GM12878 (cell line): ENCODE data around the gene CCT4. TPM values are rescaled to one million over a fixed set of nuclear protein-coding genes. Genes with fewer than 3 reads are reported as not detected.

Source experiments
- ASH2L ChIP-seq: fragments of 300-600, 200-600 bp; sonication (generic); IDR thresholded peaks from 2 replicates; pipeline ENCODE4 v1.6.1; 2017; ENCODE audit warnings: low read depth, mild to moderate bottlenecking, borderline replicate concordance
- JUNB ChIP-seq: IDR thresholded peaks from 2 replicates; pipeline ENCODE4 v1.6.1; 2016; ENCODE audit warnings: antibody characterized with exemption, mild to moderate bottlenecking
- LARP7 ChIP-seq: fragments of 450-650 bp; IDR thresholded peaks from 2 replicates; pipeline ENCODE4 v1.6.1; 2017; ENCODE audit warnings: mild to moderate bottlenecking
- MEF2B ChIP-seq: fragments of 450-650 bp; IDR thresholded peaks from 2 replicates; pipeline ENCODE4 v1.6.1; 2018; ENCODE audit warnings: mild to moderate bottlenecking, moderate library complexity; ENCODE audit not compliant: partially characterized antibody, poor library complexity, severe bottlenecking
- NR2C1 ChIP-seq: fragments of 450-650 bp; IDR thresholded peaks from 2 replicates; pipeline ENCODE4 v1.6.1; 2017; ENCODE audit warnings: antibody characterized with exemption, mild to moderate bottlenecking, moderate library complexity
- PML ChIP-seq: IDR thresholded peaks from 2 replicates; pipeline ENCODE4 v1.6.1; 2012; ENCODE audit warnings: low read length, inconsistent platforms
- POLR2AphosphoS5 ChIP-seq: IDR thresholded peaks from 2 replicates; pipeline ENCODE4 v1.6.1; 2011; ENCODE audit warnings: mild to moderate bottlenecking, low read length, inconsistent platforms
- SMC3 ChIP-seq: IDR thresholded peaks from 2 replicates; pipeline ENCODE4 v1.6.1; 2011; ENCODE audit warnings: low read length, improper control_type of control experiment, borderline replicate concordance
- SP1 ChIP-seq: IDR thresholded peaks from one replicate; pipeline ENCODE4 v1.6.1; 2011; ENCODE audit warnings: low read depth, low read length
- SREBF1 ChIP-seq: IDR thresholded peaks from 2 replicates; pipeline ENCODE4 v1.6.1; 2012; ENCODE audit warnings: mild to moderate bottlenecking, low read length
- SUPT20H ChIP-seq: IDR thresholded peaks from 2 replicates; pipeline ENCODE4 v1.6.1; 2011; ENCODE audit warnings: low read depth, mild to moderate bottlenecking, low read length, moderate library complexity, borderline replicate concordance; ENCODE audit not compliant: control insufficient read depth
- TARDBP ChIP-seq: IDR thresholded peaks from 2 replicates; pipeline ENCODE4 v1.6.1; 2016; ENCODE audit warnings: borderline replicate concordance
- ZNF217 ChIP-seq: fragments of 450-650 bp; IDR thresholded peaks from 2 replicates; pipeline ENCODE4 v1.6.1; 2017; ENCODE audit warnings: antibody characterized with exemption, mild to moderate bottlenecking
- ZSCAN29 ChIP-seq: fragments of 450-650 bp; IDR thresholded peaks from 2 replicates; pipeline ENCODE4 v1.6.1; 2017; ENCODE audit warnings: mild to moderate bottlenecking, moderate library complexity
- polyA plus RNA-seq, 11 experiments: library from polyadenylated mRNA; depleted of rRNA in 4 of 11; unstranded in 6 of 11; stranded (reverse) in 5 of 11; fragments of >200 nt; fragmentation: Nextera tagmentation in 4 of 11; fragmentation: Illumina TruSeq in 1 of 11; extraction: Ambion mirVana in 4 of 11; extraction: Trizol in 1 of 11; gene quantifications; 1 replicate in 1 of 11; 2 replicates in 10 of 11; pipeline versions ENCODE4 v1.2.1 to v1.2.3, GENCODE V29; 2011 to 2016; ENCODE audit warnings: inconsistent platforms in 2 of 11, missing spikeins in 2 of 11, low read depth in 1 of 11
- total RNA-seq, 4 experiments: library from RNA; depleted of rRNA in 3 of 4; stranded (reverse); fragments of >200 nt in 3 of 4; fragmentation: Illumina TruSeq in 1 of 4; extraction: Trizol in 1 of 4; gene quantifications; 2 replicates each; pipeline versions ENCODE4 v1.2.1 to v1.2.3, GENCODE V29; 2013 to 2021
- TF ChIP-seq, protein P1 (sequence below): fragments of 450-650 bp; formaldehyde crosslinking; IDR thresholded peaks from 2 replicates; pipeline ENCODE4 v1.4.0; 2022; ENCODE audit warnings: mild to moderate bottlenecking, moderate library complexity
- TF ChIP-seq, protein P2 (sequence below): IDR thresholded peaks from 2 replicates; pipeline ENCODE4 v1.6.1; 2012; ENCODE audit warnings: improper control_type of control experiment, low read depth, low read length; ENCODE audit not compliant: insufficient replicate concordance
- TF ChIP-seq, protein P3 (sequence below): fragments of 450-650 bp; IDR thresholded peaks from 2 replicates; pipeline ENCODE4 v1.6.1; 2017; ENCODE audit warnings: mild to moderate bottlenecking, low read depth, inconsistent platforms; ENCODE audit not compliant: poor library complexity, severe bottlenecking
- TF ChIP-seq, protein P4 (sequence below): IDR thresholded peaks from 2 replicates; pipeline ENCODE4 v1.6.1; 2011; ENCODE audit warnings: mild to moderate bottlenecking, low read depth, low read length, moderate library complexity; ENCODE audit not compliant: insufficient replicate concordance

CCT4 gene
- total and polyA plus RNA-seq, 10 of the 15 experiments (the other 5 are each of a cell fraction or from before 2014, with no cell fraction given), result 76.6 to 320 (median 211) TPM

DNA sequence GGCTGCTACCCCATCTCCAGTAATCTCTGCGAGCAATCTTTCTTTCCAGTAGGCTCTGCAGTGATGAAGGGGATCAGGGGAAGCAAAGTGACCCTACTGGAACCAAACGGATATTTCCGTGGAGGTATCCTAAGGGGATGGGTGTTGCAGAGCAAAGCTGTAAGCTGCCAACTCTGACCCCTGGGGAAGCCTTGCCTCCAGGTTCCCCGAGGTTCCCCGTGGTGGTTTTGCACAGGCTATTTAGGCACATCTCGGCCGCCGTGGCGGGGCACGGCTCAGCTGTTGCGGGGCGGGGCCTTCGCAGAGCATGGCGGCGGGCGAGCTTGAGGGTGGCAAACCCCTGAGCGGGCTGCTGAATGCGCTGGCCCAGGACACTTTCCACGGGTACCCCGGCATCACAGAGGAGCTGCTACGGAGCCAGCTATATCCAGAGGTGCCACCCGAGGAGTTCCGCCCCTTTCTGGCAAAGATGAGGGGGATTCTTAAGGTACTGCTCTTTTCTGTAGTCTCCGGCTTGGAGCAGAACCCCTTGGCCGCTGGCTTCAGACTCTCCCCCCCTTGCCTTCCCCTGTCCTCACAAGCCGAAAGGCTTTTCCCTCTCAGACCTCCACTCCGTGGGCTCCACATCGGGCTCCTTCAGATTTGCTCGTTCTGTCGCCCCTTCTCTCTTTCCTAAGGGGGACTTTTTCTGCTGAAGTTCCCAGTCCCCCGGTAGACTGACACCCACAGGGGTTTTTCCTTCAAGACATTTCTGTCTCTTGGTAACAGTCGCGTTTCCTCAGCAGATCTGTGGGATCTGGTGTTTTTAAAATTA is 17.1 kb upstream of the CCT4 start, which contains the start of gene COMMD1 (continued):
- TF ChIP-seq ZNF217 (no peak), NR2C1 (peak; percentile 61; the same call in 1 of the 2 replicates), SUPT20H (no peak), LARP7 (peak; percentile 82), SP1 (peak; percentile 78), TARDBP (no peak), PML (peak; percentile 93), SMC3 (no peak), ZSCAN29 (no peak), ASH2L (no peak), JUNB (no peak), POLR2AphosphoS5 (peak; percentile 93), SREBF1 (no peak), MEF2B (peak; percentile 35)
- TF ChIP-seq, protein P1, sequence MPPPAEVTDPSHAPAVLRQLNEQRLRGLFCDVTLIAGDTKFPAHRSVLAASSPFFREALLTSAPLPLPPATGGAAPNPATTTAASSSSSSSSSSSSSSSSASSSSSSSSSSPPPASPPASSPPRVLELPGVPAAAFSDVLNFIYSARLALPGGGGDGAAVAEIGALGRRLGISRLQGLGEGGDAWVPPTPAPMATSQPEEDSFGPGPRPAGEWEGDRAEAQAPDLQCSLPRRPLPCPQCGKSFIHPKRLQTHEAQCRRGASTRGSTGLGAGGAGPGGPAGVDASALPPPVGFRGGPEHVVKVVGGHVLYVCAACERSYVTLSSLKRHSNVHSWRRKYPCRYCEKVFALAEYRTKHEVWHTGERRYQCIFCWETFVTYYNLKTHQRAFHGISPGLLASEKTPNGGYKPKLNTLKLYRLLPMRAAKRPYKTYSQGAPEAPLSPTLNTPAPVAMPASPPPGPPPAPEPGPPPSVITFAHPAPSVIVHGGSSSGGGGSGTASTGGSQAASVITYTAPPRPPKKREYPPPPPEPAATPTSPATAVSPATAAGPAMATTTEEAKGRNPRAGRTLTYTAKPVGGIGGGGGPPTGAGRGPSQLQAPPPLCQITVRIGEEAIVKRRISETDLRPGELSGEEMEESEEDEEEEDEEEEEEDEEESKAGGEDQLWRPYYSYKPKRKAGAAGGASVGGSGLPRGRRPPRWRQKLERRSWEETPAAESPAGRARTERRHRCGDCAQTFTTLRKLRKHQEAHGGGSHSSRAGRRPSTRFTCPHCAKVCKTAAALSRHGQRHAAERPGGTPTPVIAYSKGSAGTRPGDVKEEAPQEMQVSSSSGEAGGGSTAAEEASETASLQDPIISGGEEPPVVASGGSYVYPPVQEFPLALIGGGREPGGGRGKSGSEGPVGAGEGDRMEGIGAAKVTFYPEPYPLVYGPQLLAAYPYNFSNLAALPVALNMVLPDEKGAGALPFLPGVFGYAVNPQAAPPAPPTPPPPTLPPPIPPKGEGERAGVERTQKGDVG, result no peak
- TF ChIP-seq, protein P2, sequence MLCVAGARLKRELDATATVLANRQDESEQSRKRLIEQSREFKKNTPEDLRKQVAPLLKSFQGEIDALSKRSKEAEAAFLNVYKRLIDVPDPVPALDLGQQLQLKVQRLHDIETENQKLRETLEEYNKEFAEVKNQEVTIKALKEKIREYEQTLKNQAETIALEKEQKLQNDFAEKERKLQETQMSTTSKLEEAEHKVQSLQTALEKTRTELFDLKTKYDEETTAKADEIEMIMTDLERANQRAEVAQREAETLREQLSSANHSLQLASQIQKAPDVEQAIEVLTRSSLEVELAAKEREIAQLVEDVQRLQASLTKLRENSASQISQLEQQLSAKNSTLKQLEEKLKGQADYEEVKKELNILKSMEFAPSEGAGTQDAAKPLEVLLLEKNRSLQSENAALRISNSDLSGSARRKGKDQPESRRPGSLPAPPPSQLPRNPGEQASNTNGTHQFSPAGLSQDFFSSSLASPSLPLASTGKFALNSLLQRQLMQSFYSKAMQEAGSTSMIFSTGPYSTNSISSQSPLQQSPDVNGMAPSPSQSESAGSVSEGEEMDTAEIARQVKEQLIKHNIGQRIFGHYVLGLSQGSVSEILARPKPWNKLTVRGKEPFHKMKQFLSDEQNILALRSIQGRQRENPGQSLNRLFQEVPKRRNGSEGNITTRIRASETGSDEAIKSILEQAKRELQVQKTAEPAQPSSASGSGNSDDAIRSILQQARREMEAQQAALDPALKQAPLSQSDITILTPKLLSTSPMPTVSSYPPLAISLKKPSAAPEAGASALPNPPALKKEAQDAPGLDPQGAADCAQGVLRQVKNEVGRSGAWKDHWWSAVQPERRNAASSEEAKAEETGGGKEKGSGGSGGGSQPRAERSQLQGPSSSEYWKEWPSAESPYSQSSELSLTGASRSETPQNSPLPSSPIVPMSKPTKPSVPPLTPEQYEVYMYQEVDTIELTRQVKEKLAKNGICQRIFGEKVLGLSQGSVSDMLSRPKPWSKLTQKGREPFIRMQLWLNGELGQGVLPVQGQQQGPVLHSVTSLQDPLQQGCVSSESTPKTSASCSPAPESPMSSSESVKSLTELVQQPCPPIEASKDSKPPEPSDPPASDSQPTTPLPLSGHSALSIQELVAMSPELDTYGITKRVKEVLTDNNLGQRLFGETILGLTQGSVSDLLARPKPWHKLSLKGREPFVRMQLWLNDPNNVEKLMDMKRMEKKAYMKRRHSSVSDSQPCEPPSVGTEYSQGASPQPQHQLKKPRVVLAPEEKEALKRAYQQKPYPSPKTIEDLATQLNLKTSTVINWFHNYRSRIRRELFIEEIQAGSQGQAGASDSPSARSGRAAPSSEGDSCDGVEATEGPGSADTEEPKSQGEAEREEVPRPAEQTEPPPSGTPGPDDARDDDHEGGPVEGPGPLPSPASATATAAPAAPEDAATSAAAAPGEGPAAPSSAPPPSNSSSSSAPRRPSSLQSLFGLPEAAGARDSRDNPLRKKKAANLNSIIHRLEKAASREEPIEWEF, result peak; percentile 78
- TF ChIP-seq, protein P3, sequence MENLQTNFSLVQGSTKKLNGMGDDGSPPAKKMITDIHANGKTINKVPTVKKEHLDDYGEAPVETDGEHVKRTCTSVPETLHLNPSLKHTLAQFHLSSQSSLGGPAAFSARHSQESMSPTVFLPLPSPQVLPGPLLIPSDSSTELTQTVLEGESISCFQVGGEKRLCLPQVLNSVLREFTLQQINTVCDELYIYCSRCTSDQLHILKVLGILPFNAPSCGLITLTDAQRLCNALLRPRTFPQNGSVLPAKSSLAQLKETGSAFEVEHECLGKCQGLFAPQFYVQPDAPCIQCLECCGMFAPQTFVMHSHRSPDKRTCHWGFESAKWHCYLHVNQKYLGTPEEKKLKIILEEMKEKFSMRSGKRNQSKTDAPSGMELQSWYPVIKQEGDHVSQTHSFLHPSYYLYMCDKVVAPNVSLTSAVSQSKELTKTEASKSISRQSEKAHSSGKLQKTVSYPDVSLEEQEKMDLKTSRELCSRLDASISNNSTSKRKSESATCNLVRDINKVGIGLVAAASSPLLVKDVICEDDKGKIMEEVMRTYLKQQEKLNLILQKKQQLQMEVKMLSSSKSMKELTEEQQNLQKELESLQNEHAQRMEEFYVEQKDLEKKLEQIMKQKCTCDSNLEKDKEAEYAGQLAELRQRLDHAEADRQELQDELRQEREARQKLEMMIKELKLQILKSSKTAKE, result no peak
- TF ChIP-seq, protein P4, sequence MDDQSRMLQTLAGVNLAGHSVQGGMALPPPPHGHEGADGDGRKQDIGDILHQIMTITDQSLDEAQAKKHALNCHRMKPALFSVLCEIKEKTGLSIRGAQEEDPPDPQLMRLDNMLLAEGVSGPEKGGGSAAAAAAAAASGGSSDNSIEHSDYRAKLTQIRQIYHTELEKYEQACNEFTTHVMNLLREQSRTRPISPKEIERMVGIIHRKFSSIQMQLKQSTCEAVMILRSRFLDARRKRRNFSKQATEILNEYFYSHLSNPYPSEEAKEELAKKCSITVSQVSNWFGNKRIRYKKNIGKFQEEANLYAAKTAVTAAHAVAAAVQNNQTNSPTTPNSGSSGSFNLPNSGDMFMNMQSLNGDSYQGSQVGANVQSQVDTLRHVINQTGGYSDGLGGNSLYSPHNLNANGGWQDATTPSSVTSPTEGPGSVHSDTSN, result peak; percentile 83
